Measurements from ENCODE around the gene KMT2D. TPM values are rescaled to one million over a fixed set of nuclear protein-coding genes. Genes with fewer than 3 reads are reported as not detected.

The KMT2D gene
- total RNA-seq, 1 donor from 2014 or later: 19.0 TPM

DNA sequence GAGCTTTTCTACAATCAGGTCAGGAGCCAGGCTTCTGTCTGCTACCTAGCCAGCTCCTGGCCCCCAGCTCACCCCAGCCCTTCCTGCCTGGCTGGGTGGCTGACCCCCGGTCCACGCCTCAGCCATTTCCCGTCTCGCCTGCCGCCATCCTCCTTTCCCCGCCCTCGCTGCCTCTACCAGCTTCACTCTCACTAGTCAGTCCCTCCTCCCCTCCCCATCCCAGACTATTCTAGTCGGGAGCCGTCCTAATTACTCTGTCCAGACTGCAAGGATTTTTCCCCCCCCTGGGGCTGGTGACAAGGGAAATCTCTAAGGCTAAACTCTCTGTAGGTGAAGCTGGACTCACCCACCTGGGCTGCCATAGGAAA, 33.2 kb upstream of the KMT2D start:
- no peak overlapping the region for H2AFZ ChIP-seq (replicated peaks)
- peaks cover 33% of the 10 kb centered on the region for H4K20me1 ChIP-seq (ENCODE audit: low read depth)
- H3K9ac ChIP-seq: no peak overlapping the region
- peak overlapping the region; percentile 44 for H3K4me3 ChIP-seq
- H3K27ac ChIP-seq: no peak overlapping the region
- TF ChIP-seq, protein P1, sequence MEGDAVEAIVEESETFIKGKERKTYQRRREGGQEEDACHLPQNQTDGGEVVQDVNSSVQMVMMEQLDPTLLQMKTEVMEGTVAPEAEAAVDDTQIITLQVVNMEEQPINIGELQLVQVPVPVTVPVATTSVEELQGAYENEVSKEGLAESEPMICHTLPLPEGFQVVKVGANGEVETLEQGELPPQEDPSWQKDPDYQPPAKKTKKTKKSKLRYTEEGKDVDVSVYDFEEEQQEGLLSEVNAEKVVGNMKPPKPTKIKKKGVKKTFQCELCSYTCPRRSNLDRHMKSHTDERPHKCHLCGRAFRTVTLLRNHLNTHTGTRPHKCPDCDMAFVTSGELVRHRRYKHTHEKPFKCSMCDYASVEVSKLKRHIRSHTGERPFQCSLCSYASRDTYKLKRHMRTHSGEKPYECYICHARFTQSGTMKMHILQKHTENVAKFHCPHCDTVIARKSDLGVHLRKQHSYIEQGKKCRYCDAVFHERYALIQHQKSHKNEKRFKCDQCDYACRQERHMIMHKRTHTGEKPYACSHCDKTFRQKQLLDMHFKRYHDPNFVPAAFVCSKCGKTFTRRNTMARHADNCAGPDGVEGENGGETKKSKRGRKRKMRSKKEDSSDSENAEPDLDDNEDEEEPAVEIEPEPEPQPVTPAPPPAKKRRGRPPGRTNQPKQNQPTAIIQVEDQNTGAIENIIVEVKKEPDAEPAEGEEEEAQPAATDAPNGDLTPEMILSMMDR (IDR thresholded peaks at IDR 0.05): no peak
- TF ChIP-seq EZH2 (IDR thresholded peaks at IDR 0.05) (no peak), EZH2phosphoT487 (IDR thresholded peaks at IDR 0.05) (no peak)
- peaks cover 54% of the 10 kb centered on the region for H3F3A ChIP-seq (ENCODE audit: low read depth)
- H3K9me3 ChIP-seq (ENCODE audit: low read depth): no peaks in the 10 kb centered on the region
- H3K27ac Mint-ChIP-seq: no peak overlapping the region
- H3K36me3 ChIP-seq: no peaks in the 10 kb centered on the region
- no peaks in the 10 kb centered on the region for H3K79me2 ChIP-seq (ENCODE audit: low read depth)
- peak; percentile 55 for DNase-seq (ENCODE audit: low spot score)
- H3K27me3 ChIP-seq: peaks cover 70% of the 10 kb centered on the region
- peaks cover 22% of the 10 kb centered on the region for H3K36me3 Mint-ChIP-seq
- H3K27me3 Mint-ChIP-seq (ENCODE audit: insufficient read depth, low read depth): peaks cover 66% of the 10 kb centered on the region
- H3K4me1 ChIP-seq: peaks cover 40% of the 10 kb centered on the region
- H3K4me1 Mint-ChIP-seq: peaks cover 43% of the 10 kb centered on the region
- peak overlapping the region; percentile 76 for H3K4me2 ChIP-seq
- peaks cover 2% of the 10 kb centered on the region for H3K9me3 Mint-ChIP-seq
- H3K4me3 Mint-ChIP-seq: peak overlapping the region; percentile 73

DNA sequence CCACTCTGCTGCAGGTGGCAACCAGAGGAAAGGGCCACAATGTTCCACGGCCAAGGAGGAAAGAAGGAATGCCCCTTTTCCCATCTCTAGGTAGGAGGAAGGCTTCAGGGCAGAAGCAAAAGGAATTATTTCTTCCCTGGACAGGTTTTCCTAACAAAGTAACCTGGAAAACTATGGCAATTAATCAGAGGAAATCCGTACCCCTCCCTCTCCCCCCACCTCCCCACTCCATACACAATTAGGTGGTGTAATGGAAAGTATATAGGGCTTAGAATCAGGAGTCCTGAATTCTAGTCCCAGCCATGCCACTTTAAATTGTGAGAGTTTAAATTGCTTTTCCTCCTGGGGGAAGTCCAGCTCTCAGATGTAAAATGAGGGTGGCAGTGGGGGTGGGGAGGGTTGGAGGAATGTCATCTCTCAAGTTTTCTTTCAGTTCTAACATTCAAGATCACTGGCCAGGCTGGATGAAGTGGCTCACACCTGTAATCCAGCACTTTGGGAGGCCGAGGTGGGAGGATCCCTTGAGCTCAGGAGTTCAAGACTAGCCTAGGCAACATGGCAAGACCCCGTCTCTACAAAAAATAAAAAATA, 32.3 kb upstream of the KMT2D start:
- Histone ChIP-seq H3K4me2 (peak overlapping the region; percentile 82), H3K9ac (no peak overlapping the region), H3K36me3 (no peaks in the 10 kb centered on the region), H3K79me2 (ENCODE audit: low read depth) (no peaks in the 10 kb centered on the region), H3K27ac (no peak overlapping the region), H4K20me1 (ENCODE audit: low read depth) (peaks cover 37% of the 10 kb centered on the region), H3K9me3 (ENCODE audit: low read depth) (no peaks in the 10 kb centered on the region), H2AFZ (replicated peaks) (no peak overlapping the region), H3K4me1 (peaks cover 40% of the 10 kb centered on the region), H3K27me3 (peaks cover 78% of the 10 kb centered on the region), H3K4me3 (peak overlapping the region; percentile 45), H3F3A (ENCODE audit: low read depth) (peaks cover 52% of the 10 kb centered on the region)
- Mint-ChIP-seq H3K4me3 (peak overlapping the region; percentile 81), H3K9me3 (peaks cover 2% of the 10 kb centered on the region), H3K27me3 (ENCODE audit: insufficient read depth, low read depth) (peaks cover 75% of the 10 kb centered on the region), H3K36me3 (peaks cover 16% of the 10 kb centered on the region), H3K27ac (no peak overlapping the region), H3K4me1 (peaks cover 49% of the 10 kb centered on the region)
- no peak for DNase-seq (ENCODE audit: low spot score)
- TF ChIP-seq, protein P1 (IDR thresholded peaks at IDR 0.05): no peak
- no peak for TF ChIP-seq EZH2 (IDR thresholded peaks at IDR 0.05)
- no peak for TF ChIP-seq EZH2phosphoT487 (IDR thresholded peaks at IDR 0.05)

DNA sequence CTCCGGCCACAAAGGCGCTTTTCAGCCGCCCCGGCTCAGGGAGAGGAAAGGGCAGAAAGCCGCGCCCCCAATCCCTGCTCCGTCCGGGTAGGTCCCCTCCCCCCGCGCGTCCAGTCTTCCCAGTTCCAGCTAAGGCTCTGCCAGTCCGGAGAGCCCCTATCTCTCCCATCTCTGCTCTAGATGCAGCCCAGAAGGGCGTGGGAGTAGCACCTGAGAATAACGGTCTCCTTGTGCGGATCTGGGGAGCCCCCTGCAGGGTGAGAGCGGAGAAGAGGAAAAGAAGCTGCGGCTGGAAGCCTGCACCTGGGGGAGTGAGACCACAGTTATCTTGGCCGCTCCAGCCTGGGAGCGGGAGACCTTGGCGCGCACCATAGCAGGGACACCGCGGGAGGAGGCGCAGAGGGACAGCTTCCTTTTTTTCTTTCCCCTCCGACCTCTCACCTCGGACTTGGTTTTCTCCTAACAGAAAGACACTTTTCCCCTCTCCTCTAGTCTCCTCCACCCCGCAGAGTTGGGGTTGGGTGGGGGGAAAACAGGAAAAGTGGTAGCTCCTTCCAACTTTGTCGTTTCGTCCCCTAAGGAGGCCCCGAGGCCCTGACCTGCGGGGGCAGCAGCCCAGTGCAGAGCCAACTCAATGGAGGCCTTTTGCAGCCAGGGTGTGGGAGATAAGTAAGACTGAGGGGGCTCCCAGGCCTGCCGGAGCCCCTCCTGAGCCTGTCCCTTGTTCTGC, 31.7 kb upstream of the KMT2D start:
- H3K36me3 ChIP-seq: no peaks in the 10 kb centered on the region
- TF ChIP-seq, protein P1 (IDR thresholded peaks at IDR 0.05): peak; percentile 51
- peak; percentile 39 for TF ChIP-seq EZH2 (IDR thresholded peaks at IDR 0.05)
- TF ChIP-seq EZH2phosphoT487 (IDR thresholded peaks at IDR 0.05): no peak
- H3K27ac ChIP-seq: no peak overlapping the region
- peak overlapping the region; percentile 74 for H2AFZ ChIP-seq (replicated peaks)
- peaks cover 16% of the 10 kb centered on the region for H3K36me3 Mint-ChIP-seq
- H3K9ac ChIP-seq: no peak overlapping the region
- no peaks in the 10 kb centered on the region for H3K9me3 ChIP-seq (ENCODE audit: low read depth)
- peaks cover 52% of the 10 kb centered on the region for H3K4me1 Mint-ChIP-seq
- peaks cover 85% of the 10 kb centered on the region for H3K27me3 ChIP-seq
- H3K4me2 ChIP-seq: peak overlapping the region; percentile 82
- no peaks in the 10 kb centered on the region for H3K79me2 ChIP-seq (ENCODE audit: low read depth)
- H3K27ac Mint-ChIP-seq: no peak overlapping the region
- H3K9me3 Mint-ChIP-seq: peaks cover 2% of the 10 kb centered on the region
- peaks cover 79% of the 10 kb centered on the region for H3K27me3 Mint-ChIP-seq (ENCODE audit: insufficient read depth, low read depth)
- peak overlapping the region; percentile 81 for H3K4me3 Mint-ChIP-seq
- DNase-seq (ENCODE audit: low spot score): peak; percentile 90
- H3F3A ChIP-seq (ENCODE audit: low read depth): peaks cover 52% of the 10 kb centered on the region
- H3K4me3 ChIP-seq: peak overlapping the region; percentile 45
- H4K20me1 ChIP-seq (ENCODE audit: low read depth): peaks cover 37% of the 10 kb centered on the region
- peaks cover 40% of the 10 kb centered on the region for H3K4me1 ChIP-seq
